AG10803 (cell line): ENCODE data around the gene TMEM107.

Experiments used
- DNase-seq: peaks from one replicate; pipeline ENCODE4 v3.0.0; 2010; ENCODE audit warnings: low read depth
- H3K4me3 ChIP-seq: 2 replicates; pipeline ENCODE4 v1.5.1; 2011; ENCODE audit warnings: mild to moderate bottlenecking, low read length, control low read depth
- CTCF ChIP-seq: conservative IDR thresholded peaks from 2 replicates; pipeline ENCODE4 v1.5.1; 2011; ENCODE audit warnings: mild to moderate bottlenecking, low read length, control low read depth, inconsistent platforms

The TMEM107 gene

GRCh38 chr17:8204761-8205555 lies 28.8 kb upstream of the TMEM107 start:
- no peak for DNase-seq
- no peak overlapping the region for H3K4me3 ChIP-seq
- no peak for TF ChIP-seq CTCF

GRCh38 chr17:8192070-8192815 lies 16.1 kb upstream of the TMEM107 start:
- DNase-seq: peak; percentile 83
- no peak for TF ChIP-seq CTCF
- peak overlapping the region; percentile 52 for H3K4me3 ChIP-seq

GRCh38 chr17:8190506-8190905 lies 14.3 kb upstream of the TMEM107 start:
- TF ChIP-seq CTCF: no peak
- DNase-seq: no peak
- peak overlapping the region; percentile 33 for H3K4me3 ChIP-seq

GRCh38 chr17:8189711-8190477 lies 13.7 kb upstream of the TMEM107 start, which contains the start of gene BORCS6:
Gene BORCS6, minus strand, starts transcription at chr17:8190180. Its CDS starts 40 bp downstream, at chr17:8190140.
- peak within 1 kb of the TSS; percentile 73 for H3K4me3 ChIP-seq
- peak; percentile 99 for DNase-seq
- TF ChIP-seq CTCF: no peak

GRCh38 chr17:8189041-8189710 lies 13.0 kb upstream of the TMEM107 start:
- DNase-seq: peak; percentile 16
- peak overlapping the region; percentile 73 for H3K4me3 ChIP-seq
- no peak for TF ChIP-seq CTCF

- H3K4me3 ChIP-seq: peak overlapping the region; percentile 73
- no peak for DNase-seq
- no peak for TF ChIP-seq CTCF
These were observed 12.2 kb upstream of the TMEM107 start for GRCh38 chr17:8188263-8188839.
